Measurements from ENCODE around the gene ZNF689. TPM values are rescaled to one million over a fixed set of nuclear protein-coding genes. Genes with fewer than 3 reads are reported as not detected.

Gene ZNF689
- total and polyA plus RNA-seq, 2 of the 13 experiments (the other 11 are each of a cell fraction or from before 2014, with no cell fraction given) = 9.7 to 19.5 TPM

GRCh38 chr16:30567160-30567990 is 42.8 kb downstream of the ZNF689 start (continued):
- TF ChIP-seq, protein P1, sequence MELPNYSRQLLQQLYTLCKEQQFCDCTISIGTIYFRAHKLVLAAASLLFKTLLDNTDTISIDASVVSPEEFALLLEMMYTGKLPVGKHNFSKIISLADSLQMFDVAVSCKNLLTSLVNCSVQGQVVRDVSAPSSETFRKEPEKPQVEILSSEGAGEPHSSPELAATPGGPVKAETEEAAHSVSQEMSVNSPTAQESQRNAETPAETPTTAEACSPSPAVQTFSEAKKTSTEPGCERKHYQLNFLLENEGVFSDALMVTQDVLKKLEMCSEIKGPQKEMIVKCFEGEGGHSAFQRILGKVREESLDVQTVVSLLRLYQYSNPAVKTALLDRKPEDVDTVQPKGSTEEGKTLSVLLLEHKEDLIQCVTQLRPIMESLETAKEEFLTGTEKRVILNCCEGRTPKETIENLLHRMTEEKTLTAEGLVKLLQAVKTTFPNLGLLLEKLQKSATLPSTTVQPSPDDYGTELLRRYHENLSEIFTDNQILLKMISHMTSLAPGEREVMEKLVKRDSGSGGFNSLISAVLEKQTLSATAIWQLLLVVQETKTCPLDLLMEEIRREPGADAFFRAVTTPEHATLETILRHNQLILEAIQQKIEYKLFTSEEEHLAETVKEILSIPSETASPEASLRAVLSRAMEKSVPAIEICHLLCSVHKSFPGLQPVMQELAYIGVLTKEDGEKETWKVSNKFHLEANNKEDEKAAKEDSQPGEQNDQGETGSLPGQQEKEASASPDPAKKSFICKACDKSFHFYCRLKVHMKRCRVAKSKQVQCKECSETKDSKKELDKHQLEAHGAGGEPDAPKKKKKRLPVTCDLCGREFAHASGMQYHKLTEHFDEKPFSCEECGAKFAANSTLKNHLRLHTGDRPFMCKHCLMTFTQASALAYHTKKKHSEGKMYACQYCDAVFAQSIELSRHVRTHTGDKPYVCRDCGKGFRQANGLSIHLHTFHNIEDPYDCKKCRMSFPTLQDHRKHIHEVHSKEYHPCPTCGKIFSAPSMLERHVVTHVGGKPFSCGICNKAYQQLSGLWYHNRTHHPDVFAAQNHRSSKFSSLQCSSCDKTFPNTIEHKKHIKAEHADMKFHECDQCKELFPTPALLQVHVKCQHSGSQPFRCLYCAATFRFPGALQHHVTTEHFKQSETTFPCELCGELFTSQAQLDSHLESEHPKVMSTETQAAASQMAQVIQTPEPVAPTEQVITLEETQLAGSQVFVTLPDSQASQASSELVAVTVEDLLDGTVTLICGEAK (IDR thresholded peaks at IDR 0.05) = no peak
- TF ChIP-seq, protein P1 (CRISPR knock-in tag; IDR thresholded peaks at IDR 0.05) = no peak
- TF ChIP-seq DRAP1 (CRISPR knock-in tag; IDR thresholded peaks at IDR 0.05) = no peak
- TF ChIP-seq ZNF460 (CRISPR knock-in tag; IDR thresholded peaks at IDR 0.05; ENCODE audit: borderline replicate concordance) = peak; percentile 88; the same call in 1 of the 2 replicates
- no peak for TF ChIP-seq RFXANK (CRISPR knock-in tag; IDR thresholded peaks at IDR 0.05)
- peak; percentile 98 for TF ChIP-seq RELA (CRISPR knock-in tag; IDR thresholded peaks at IDR 0.05)
- TF ChIP-seq RARA (CRISPR knock-in tag; IDR thresholded peaks at IDR 0.05) = no peak
- no peak for TF ChIP-seq MED1 (CRISPR knock-in tag; IDR thresholded peaks at IDR 0.05)
- 0 out of 2 replicates have a peak, but pooled peaks have one; percentile 10 for TF ChIP-seq HNF4A (CRISPR knock-in tag; IDR thresholded peaks at IDR 0.05)
- no peak for TF ChIP-seq JDP2 (CRISPR knock-in tag; IDR thresholded peaks at IDR 0.05; ENCODE audit: borderline replicate concordance)
- TF ChIP-seq FOXK2 (IDR thresholded peaks at IDR 0.05) = no peak
- TF ChIP-seq HNRNPK (IDR thresholded peaks at IDR 0.05; ENCODE audit: low read depth, low read length, poor library complexity, severe bottlenecking) = no peak
- no peak for TF ChIP-seq DNMT3B (CRISPR knock-in tag; conservative IDR thresholded peaks at IDR 0.05)
- TF ChIP-seq WIZ (CRISPR knock-in tag; IDR thresholded peaks at IDR 0.05) = no peak
- TF ChIP-seq SP5 (CRISPR knock-in tag; IDR thresholded peaks at IDR 0.05; ENCODE audit: borderline replicate concordance, low read depth) = peak; percentile 27; the same call in 1 of the 2 replicates
- TF ChIP-seq ZNF205 (CRISPR knock-in tag; IDR thresholded peaks at IDR 0.05) = no peak
- no peak for TF ChIP-seq NFIB (CRISPR knock-in tag; IDR thresholded peaks at IDR 0.05; ENCODE audit: borderline replicate concordance)
- no peak for TF ChIP-seq ZFP82 (CRISPR knock-in tag; IDR thresholded peaks at IDR 0.05; ENCODE audit: borderline replicate concordance)
- TF ChIP-seq ZNF567 (CRISPR knock-in tag; IDR thresholded peaks at IDR 0.05; ENCODE audit: borderline replicate concordance) = no peak
- TF ChIP-seq DMAP1 (CRISPR knock-in tag; IDR thresholded peaks at IDR 0.05) = no peak
- TF ChIP-seq HIVEP1 (CRISPR knock-in tag; IDR thresholded peaks at IDR 0.05) = peak; percentile 51; the same call in 1 of the 2 replicates
- no peak for TF ChIP-seq ZNF343 (CRISPR knock-in tag; IDR thresholded peaks at IDR 0.05)
- TF ChIP-seq NFKBIZ (CRISPR knock-in tag; IDR thresholded peaks at IDR 0.05) = no peak
- no peak for TF ChIP-seq ZNF773 (CRISPR knock-in tag; IDR thresholded peaks at IDR 0.05; ENCODE audit: borderline replicate concordance)

Data from HepG2 (cell line).